Hippocampal formation (tissue), 2 donors: ENCODE data around the gene WWP2.
"Not testable (repeated sequence)": the region's sequence is repeated elsewhere in the genome, so short reads cannot be mapped to it uniquely, and the experiment has no call there.

Experiments
- DNase-seq, 2 donors: peaks; one replicate each; lab custom pipeline; 2025; lab: John Stamatoyannopoulos, UW

WWP2 gene

DNA sequence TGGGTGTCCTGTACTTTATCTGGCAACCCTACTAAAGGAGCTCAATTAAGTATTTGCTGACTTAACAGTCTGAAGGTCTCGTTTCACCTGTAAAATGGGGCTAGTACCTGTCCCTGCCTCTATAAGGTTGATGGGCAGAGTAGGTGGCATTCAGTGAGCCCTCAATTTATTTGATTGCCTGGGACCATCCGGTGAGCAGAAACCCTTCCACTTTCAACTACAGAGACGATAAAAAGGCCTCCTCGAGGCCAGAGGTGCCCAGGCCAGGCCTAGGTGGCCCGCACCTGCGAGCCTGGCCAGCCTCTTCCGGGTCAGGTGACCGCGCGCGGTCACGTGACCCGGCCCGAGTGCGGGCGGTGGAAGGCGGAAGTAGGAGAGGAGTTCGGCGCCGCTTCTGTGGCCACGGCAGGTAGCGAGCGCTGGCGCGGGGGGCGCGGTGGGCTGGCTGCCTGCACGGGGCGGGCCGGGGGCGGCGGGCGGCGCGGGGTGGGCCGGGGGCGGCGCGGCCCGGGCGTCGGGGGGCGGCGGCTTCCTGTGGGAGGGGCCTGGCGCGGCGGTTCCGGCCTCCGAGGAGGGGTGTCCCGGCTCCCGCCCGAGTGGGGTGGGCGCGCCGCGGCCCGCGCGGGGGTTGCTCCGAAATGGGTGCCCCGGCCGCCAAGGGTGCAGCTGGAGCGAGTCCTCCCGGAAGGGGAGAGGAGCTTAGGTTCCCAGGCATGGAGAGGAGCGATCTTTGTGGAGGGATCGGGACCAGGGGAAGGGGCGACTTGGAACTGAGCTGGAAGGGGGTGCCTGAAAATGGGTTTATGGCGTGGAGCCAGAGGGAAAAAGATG is at the start of gene WWP2:
Gene WWP2 (plus strand): TSS at position 350 of the 831 bp plus-strand sequence. CDS start 24,679 bp downstream, outside the sequence.
- DNase-seq: peak; percentile 56 to 77

DNA sequence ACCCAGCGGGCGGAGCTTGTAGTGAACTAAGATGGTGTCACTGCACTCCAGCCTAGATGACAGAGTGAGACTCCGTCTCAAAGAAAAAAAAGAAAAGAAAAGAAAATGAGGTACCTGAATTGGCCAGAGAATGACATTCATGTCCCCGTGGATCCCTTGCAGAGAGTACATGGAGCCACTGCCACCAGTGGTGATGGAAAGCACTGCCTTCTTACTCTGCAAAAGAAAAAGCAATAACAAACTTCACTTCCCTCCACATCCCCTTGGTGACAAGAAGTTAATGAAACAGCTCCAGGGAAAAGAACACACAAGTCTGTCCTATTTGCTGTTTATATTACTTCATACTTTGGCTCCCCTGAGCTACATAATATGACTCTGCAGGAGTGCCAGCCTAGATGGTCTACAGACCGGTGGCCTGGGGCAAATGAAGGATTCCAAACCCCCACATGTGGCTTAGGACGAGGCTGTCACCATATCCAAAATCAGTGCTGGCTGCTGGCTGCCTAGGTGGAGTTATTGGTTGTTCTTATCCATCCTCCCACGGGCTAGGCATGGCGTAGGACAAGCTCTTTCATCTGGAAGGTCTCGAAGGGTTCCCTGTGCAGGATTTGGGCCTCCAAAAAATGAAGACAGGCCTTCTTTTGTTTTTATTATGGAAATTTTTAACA is 49.1 kb upstream of the WWP2 start:
- no peak for DNase-seq

DNA sequence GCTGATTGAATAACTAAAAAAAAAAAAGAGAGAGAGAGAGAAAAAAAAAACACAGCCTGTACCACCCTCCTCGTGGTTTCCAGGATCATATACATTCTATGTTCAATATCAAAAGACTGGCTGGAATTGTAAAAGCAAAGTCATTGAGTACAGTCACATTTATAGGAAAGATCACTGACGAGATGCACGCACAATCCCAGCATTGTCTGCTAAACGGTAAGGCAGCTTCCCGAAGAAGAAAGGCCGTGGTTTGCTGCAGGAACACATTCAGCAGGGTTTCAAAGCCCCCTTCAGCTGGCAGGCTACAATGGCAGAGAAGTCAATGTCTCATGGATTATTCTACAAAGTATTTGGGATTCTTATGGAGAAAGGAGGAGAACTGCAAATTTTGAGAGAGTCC is 45.1 kb upstream of the WWP2 start:
- no peak for DNase-seq

DNA sequence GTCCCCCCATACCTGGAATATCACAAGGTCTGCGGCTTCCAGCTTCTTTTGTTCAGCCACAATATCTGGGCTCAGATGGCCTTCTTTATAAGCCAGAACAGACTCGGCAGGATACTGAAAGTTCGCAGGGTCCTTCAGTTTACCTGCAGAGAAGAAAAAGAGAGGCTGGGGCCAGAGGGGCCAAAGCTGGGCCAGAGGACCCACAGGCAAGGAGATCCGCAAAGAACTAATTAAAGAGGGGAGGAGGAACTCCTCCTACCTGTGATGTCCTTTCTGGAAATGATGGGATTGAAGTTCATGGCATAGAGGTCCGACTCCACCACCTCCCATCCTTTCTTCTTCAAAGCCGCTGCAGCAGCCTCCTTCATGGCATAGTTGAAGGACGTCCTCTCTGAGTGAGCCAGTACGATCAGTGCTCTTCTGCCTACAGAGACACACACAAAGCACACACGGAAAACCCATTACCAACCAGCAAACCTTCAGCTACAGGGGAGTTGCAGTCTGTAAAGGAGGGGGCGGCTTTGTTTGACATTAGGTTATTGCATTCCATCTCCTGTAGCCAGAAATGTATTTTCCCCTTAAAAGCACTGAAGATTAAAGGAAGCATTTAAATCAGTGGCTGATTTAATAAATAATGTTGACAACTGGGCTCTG is 43.9 kb upstream of the WWP2 start:
- no peak for DNase-seq

DNA sequence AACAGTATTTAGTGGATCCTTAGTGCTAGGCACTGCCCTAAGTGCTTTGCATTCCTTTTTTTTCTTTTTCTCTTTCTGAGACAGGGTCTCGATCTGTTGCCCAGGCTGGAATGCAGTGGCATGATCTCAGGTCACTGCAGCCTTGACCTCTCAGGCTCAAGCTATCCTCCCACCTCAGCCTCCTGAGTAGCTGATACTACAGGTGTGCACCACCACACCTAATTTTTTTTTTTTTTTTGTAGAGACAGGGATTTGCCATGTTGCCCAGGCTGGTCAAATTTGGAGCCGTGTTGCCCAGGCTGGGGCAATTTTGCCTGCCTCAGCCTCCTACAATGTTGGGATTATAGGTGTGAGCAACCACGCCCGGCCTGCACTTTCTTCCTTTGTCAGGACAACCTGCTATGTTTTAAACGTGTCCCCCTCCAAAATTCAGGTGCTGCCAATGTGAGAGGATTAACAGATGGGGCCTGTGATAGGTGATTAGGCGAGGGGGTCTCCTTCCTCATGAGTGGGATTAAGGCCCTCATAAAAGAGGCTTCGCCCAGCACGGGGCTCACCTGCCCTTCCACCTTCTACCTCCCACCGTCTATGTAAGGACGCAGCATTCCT is 41.2 kb upstream of the WWP2 start:
- no peak for DNase-seq

DNA sequence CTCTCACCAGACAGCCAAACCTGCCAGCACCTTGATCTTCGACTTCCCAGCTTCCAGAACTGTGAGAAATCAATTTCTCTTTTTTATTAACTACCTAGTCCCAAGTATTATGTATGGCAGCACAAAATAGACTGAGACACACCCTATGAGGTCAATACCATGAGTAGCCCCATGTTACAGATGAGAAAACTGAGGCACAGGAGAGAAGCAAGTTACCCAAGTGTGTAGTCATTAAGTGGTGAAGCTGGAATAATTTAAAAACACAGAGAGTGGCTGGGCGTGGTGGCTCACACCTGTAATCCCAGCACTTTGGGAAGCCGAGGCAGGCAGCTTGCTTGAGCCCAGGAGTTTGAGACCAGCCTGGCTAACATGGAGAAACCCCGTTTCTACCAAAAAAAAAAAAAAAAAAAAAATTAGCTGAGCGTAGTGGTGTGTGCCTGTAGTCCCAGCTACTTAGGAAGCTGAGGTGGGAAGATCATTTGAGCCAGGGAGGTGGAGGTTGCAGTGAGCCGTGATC is 40.6 kb upstream of the WWP2 start:
- no peak for DNase-seq

DNA sequence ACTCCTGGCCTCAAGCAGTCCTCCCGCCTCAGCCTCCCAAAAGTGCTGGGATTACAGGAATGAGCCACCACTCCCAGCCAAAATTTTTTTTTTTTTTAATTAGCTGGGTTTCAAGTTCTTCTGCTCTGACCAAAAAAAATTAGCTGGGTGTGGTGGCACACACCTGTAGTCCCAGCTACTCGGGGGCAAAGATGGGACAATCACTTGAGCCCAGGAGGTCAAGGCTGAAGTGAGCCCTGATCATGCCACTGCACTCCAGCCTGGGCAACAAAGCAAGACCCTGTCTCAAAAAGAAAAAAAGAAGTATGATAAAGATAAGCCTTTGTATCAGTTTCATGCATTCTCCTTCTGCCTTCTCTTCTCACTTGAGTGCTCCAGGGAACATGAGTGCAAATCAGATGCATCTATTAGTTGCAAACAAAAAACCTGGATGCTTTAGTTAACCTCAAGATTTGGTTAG is 37.7 kb upstream of the WWP2 start:
- no peak for DNase-seq

DNA sequence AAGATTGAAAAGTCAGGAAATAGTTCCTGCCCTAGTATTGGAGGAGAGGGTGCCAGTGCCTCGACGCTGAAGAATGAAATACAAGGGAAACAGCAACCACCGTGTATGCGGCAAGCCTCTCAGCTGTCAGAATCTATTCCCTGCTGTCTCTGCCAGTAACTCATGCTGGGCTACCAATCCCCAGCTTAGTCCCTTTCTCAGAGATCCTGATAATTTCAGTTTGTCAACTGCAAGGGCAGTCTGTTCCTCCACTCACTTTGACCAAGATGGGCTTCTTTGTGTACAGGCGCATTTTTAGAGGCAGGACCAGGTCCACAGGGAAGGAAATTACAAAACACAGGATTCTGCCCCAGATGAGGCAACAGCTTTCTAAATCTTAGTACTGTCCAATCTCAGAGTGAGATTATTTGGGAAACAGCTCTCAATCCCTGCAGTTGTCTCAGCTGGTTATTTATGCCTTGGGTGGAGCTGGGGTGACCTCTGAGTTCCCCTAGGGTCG is 37.1 kb upstream of the WWP2 start:
- DNase-seq: no peak

DNA sequence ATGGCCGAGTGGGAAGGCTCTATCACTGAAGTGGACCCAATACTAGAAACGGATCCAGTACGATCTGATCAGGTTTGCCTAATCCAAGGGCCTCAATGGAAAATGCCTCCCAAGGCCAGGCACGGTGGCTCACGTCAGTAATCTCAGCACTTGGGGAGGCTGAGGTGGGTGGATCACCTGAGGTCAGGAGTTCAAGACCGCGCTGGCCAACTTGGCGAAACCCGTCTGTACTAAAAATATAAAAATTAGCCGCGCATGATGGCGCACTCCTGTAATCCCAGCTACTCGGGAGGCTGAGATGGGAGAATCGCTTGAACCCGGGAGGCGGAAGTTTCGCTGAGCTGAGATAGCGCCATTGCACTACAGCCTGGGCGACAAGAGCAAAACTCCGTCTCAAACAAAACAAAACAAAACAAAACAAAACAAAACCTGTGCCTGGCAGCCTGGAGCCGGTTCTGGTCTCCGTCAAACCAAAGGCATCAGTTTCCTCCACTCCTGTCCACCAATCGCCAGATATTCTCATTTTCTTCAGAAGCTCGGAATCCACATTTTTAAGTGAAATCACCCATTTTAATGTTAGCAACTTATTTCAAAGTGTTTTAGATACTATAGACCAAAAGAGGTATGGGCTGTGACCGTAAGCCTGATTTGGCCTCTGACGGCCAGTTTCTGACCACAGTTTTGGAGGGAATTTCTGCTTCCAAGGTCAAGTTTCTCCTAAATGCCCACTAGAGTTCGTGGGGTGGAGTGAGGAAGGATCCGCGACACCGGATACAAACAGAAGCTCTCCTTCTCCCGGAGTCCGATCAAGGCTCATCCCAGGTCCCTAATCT is 36.4 kb upstream of the WWP2 start:
- DNase-seq: no peak

DNA sequence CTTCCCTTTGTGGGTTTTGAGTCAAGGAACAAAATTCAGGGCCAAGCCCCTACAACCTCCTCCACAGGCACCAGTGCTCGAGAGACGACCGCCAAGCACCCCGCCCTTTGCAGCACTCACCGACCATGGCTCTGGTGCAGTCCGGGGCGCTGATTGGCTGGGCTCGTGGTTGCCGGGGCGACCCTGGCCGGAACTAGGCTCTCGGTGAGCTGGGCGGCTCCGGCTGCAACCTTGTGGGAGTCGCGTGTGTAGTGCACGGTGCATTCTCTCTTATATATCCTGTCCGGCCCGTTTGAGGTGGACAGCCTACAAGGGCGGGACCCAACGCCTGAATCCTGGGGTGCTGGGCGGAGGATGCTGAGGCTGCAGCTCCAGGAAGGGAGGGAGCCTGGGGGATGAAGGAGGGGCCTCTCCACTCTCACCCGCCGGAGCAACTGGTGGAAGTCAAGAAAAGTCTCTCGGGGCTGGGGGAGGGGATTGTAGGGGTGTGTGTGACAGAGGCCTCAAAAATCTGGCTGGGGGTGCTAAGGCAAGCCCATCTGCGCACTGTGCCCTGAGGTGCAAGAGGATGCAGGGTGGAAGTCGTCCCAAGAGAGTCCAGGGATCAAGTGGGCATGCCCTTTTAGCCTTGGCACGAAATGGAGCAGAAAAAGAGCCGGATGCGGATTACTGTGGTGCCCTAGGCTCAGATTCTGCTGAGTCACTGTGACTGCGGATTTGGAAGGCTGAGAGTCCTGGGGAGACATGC is 35.6 kb upstream of the WWP2 start, which contains the start of gene NQO1:
Gene NQO1 (minus strand): TSS at position 248 of the 748 bp plus-strand sequence. CDS start 121 bp downstream, at position 127.
- peak; percentile 69 to 81 for DNase-seq

DNA sequence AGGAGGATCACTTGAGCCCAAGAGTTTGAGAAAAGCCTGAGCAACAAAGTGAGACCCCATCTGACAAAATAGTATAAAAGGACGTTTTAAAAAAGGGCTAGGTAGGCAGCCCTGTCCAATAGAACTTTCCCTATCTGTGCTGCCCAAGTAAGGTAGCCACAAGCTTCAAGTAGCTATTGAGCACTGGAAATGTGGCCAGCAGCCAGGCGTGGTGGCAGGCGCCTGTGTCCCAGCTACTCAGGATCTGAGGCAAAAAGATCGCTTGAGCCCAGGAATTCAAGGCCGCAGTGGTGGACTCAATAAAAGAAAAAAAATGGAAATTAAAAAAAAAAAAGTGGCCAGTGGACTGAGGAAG is 34.2 kb upstream of the WWP2 start:
- peak in 1 of 2 donors; percentile 33 for DNase-seq

DNA sequence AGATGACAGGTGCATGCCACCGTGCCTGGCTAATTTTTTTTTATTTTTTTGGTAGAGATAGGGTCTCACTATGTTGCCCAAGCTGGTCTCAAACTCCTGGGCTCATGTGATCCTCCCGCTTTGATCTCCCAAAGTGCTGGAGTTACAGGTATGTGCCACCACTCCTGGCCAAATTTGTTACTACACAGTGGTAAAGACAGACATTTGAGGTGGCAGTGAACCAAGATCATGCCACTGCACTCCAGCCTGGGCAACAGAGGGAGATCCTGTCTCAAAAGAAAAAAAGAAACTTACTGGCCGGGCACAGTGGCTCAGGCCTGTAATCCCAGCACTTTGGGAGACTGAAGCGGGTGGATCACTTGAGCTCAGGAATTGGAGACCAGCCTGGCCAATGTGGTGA is 33.1 kb upstream of the WWP2 start:
- not testable (repeated sequence) for DNase-seq

DNA sequence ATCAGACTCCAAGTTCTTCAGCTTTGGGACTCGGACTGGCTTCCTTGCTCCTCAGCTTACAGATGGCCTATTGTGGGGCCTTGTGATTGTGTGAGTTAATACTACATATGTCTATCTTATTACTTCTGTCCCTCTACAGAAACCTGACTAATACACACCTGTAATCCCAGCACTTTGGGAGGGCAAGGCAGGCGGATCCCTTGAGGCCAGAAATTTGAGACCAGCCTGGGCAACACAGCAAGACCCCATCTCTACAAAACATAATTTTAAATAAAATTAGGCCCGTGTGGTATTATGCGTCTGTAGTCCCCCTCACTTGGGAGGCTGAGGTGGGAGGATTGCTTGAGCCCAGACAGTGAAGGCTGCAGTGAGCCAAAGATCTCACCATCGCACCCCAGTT is 30.9 kb upstream of the WWP2 start:
- not testable (repeated sequence) for DNase-seq

DNA sequence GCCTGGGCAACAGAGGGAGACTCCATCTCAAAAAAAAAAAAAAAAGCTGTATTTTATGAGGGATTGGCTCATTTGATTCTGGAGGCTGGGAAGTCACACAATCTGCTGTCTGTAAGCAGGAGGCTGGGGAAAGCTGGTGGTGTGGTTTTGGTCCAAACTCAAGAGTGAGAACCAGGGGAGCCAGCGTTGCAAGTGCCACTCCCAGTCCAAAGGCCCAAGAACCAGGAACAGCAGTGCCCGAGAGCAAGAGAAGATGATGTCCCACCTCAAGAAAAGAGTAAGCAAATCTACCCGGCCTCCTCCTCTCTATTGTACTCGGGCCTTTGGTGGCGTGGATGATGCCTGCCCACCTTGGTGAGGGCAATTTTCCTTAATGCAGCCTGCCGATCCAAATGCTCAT is 30.0 kb upstream of the WWP2 start:
- no peak for DNase-seq

DNA sequence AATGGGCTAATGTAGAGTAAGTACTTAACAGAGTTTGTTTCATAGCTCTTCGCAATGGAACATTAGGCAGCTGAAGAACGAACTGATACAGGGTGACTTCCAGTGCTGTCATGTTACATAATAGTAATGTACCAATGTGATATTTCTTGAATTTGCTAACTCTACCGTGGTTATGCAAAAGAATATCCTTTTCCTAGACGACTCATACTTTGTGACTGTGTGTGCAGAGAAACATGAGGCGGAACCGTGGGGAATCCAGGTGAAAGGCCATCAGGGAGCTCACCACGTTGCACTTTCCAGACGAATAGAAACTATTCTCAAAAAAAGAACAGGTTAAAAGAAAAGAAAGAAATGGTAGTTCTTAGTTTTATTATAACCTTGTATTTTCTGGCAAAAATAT is 20.6 kb upstream of the WWP2 start:
- no peak for DNase-seq

DNA sequence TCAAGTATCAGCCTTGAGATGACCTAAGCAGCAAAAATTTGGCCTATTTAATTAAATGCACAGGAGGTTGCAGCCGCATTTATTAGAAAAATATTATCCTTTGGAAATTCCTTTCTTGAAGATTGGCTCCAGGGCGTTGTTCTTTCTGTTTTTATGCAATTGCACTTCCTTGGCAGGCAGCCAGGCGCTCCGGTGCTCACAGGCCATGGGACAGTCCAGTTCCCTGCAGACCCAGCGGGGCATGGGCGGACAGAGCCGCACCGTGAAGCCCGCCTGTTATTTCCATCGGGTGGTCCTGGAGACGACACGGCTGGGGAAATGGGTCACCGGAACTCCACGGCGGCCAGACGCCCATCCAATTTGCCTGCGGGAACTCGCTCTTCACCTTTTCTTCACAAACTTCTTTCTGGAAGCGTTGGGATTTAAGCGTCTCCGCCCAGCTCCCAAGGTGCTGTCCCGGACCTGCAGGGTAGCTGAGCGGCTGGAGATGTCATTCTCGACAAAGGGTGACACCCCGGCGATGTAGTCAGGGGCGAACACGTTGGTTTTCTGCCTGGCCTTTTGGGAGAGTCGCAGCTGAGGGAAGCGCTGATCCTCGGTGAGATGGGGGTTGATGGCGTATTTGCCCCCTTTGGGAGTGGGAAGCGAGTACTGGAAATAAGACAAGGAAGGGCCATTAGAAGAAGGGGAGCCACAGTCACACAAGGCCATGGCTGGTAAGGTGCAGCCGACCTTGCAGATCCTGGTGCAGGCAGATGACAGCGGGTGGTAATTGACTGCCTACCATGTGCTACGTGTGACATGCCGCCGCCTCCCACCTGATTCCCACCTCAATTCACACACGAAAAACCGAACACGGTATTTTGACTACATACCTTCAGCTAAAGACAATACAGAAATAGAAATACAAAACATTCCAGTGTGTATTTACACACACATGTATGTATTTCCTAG is 19.9 kb upstream of the WWP2 start:
- DNase-seq: no peak

DNA sequence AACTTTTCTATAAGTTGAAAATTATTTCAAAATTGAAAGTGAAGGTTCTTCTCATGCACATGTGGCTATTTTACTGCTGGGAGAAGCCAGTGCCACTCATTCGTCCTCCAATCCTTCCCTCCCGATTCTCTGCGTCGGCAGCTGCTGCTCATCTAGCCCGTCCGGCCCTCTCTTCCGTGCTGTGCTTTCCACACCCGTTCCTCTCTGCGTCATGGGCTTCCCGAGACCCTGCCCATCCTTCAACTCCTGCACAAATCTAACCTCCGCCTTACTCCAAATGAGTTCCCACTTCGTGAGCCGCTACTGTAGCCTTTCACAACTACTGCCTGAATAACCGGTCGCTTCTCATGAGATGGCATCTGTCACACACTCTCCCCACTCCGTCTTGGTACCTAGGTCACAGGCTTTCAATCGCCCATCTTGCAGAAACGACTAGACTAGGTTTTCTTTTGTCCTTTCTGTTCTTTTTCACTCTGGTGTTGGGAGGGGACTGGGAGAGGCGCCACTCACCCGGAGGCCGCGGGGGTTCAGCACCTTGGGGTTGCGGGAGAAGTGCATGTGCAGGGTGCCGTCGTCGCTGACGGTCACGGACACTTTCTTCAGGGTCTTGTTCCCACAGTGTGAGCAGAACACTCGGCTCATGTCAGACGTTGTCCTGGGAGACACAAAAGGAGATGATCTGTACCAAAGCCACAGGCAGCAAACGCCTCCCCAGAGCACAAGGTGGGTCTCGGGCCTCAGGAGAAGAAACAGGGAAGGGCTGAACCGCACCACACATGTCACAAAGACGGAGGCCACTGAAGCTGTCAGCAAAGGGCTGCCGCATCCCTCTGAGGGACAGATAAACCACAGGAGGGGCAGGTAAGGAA is 17.5 kb upstream of the WWP2 start:
- no peak for DNase-seq

DNA sequence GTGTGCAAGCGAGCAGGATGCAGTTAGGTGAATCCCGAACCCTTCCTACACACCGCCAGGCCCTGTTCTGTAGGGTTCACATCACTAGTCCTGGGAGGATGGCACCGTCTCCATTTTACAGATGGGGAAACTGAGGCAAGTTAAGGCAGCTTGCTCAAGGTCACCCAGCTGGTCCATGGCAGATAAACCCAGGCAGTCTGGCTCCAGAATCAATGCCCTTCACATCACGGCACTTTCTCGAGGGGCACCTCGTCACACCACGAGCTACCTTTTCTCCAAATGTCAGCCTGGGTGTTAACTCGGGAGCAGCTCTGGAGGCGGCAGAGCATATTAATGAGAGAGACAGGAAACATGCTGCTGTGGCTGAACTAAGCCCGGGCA is 16.9 kb upstream of the WWP2 start:
- no peak for DNase-seq
